ENCODE data around the gene EP400.

Gene EP400

DNA sequence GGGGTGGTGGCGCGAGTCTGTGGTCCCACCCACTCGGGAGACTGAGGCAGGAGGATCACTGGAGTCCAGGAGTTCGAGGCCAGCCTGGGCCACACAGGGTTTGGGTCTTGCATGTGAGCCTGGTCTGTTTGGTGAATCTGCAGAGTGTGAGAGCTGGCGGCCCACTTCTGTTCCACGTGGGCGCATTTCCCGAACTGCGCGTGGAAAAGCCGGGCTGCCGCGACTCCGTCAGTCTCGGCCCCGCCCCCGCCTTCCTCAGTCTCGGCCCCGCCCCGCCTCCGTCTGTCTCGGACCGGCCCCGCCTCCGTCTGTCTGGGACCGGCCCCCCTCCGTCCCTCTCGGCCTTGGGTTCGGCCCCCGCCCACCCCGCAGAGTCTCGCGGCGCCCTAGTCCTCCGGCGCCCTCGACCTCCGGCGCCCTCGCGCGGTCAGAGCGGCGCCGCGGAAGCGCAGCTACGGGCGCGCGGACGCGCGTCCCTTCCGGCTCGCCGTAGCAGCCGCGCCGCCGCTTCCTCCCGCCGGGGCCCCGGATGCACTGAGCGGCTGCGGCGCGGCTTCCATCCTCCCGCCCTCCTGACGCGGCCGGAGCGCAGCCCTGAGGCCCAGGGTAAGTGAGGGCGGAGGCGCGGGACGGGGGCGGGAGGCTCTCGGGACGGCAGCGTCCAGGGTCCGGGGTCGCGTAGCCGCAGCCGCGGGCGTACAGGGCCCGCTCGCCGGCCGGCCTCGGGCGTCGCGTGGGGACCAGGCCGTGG lies at the start of gene EP400:
Gene EP400, plus strand, starts transcription at position 512 of the 751 bp plus-strand sequence. CDS start 10,678 bp downstream, outside the sequence.
- peak; percentile 88 for DNase-seq (ENCODE audit: low read depth in 2 of 2)

DNA sequence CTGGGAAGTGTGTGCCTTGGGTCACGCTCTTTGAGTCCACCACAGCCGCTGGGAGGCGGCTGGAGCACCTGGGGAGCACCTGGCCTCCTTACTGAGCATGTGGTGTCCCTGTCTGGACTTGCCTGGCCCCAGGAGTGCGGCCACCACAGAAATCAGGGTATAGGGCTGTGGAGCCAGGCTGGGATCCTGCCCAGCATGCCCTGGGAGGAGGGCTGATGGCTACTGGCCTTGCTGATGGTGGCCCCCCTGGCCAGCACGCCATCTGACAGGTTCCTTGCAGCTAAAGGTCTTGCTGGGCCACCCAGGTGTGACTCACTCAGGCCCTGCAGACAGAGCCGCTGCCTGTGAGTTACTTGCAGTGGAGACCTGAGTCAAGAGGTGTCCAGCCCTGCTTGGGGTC lies 49.3 kb upstream of the EP400 start:
- no peak for DNase-seq (ENCODE audit: low read depth in 2 of 2)

DNA sequence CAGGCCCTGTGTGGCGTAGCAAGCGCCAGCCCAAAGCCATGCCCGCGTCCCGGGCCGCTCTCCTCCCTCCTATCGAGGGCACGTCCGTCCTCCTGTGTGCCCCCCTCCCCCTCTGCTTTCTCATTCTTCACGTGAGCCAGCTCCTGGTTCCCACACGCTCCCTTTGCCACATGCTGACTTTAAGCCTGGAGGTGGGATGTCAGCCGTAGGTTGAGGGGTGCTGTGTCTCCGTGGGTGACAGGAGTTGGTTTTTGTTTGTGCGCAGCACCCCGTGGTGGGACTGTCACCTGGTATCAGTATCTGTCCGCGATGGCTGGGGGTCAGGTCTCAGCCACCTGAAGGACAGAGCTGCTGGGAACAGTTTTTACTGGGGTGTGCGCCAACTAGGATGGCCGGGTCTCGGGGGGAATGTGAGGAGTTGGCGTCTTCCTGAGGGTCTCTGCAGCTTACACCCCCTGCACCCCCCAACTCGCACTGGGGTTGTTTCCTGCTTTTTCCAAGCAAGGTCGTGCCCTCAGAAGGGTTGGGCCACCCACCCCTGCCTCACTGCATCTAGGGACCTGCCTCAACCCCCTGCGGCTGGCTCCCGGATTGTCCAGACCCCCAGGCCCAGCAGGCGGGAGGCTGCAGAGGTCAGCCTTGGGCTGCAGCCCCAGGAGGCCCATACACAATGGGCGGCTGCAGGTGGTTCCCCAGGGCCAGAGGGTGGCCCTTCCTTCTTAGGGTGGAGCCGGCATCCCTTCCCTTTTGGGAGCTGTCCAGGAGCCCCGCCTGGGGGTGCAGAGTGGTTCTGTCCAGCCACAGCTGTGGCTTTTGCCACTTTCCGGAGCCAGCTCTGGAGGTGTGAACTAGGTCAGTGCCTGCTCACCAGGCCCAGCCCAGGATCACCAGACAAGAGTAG lies 48.1 kb upstream of the EP400 start:
- no peak for DNase-seq (ENCODE audit: low read depth in 2 of 2)

DNA sequence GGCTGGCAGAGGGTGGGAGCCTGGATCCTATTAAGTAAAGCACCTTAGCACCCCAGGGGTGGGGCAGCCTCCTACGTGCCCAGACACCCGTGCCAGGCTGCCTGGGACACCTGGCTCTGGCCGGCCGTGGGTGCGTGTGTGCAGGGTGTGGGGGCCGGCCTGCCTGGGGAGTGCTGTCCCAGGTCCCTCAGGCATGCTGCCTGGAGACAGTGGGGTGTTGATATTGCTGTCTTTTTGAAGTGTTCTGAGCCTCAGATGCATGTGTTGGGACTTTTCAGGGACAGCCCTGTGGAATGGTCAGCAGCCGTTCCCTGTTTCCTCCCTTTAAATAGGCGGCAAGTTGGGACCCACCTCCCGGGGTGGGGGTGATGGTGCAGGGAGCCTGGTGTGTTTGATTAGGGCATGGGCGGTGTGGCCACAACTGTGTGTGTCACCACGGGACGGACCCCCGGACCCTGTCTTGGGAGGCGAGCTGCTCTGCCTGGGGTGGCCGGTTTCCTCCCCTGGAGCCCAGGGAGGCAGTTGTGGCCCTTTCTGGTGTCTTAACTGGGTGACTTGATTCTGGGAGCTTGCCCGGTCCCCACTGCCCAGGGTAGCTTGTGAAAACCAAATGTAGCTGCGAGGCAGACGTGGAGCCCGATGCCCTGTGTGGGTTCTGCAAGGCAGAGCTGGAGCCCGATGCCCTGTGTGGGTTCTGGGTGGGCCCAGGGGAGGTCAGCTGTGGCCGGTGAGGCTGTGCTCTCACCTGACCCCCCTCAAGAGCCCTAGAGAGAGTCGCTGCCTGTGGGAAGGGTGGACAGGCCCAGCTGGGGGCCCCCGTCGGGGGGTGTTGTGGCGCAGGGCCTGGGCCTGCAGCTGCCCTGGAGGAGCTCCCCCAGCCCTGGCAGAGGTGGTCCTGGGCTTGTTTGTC lies 47.2 kb upstream of the EP400 start:
- no peak for DNase-seq (ENCODE audit: low read depth in 2 of 2)

DNA sequence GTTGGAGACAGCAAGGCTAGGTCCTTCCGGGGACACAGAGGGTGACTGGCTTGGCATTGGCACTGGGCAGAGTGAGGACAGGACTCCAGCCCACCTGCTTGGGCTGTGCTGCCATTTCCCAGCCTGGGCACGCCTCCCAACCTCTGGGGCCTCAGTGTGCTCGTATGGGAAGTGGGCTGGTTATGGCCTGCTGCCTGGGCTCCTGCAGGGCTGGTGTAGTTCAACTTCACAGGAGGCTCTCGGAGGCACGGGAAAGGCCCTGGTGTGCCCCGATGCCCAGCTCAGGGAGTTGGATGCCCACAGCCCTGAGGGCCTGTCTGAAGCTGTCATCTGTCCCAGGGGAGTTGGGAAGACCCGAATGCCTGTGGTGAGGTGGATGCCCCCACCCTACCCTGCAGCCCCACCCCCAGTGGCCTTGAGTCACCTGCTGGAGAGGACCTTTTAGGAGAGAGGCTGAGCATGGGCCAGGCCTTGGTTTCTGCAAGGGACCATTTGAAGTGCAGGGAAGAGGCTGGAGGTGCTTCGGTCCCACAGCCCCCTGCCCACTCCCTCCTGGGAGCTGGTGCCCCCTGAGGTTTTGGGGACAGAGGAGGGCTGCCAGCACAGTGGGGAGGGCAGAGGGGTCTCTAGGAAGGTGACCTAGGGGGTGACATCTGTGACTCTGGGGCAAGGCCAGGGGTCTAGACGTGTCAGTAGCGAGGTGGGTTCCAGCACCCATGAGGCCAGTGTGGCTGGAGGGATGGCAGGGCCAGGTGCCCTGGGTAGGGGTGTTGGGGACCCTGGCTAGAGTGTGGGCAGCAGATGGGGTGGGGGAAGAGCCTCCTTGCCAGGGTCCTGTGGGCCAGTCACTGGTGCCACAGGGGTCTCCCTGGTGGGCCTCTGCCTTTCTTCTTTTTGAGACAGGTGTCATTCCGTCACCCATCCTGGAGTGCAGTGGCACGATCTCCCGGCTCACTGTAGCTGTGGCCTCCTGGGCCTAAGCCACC lies 46.2 kb upstream of the EP400 start:
- no peak for DNase-seq (ENCODE audit: low read depth in 2 of 2)

DNA sequence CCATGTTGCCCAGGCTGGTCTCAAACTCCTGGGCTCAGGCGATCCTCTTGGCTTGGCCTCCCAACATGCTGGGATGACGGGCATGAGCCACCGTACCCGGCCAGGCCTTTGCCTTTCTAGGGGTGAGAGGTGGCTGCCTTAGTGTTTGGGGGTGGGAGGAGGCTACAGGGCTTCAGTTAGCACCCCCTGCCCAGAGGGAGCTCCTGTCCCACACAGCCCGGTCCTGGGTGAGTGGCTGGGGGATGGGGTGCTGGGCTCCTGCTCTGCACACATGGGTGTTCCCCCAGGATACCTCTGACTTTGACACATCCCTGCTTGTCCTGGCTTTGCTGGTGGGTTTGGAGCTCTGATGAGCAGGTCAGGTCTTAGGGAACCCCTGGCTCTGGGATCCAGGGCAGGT lies 45.4 kb upstream of the EP400 start:
- DNase-seq (ENCODE audit: low read depth in 2 of 2), result no peak

GRCh38 chr12:131905081-131905629 lies 44.6 kb upstream of the EP400 start:
- no peak for DNase-seq (ENCODE audit: low read depth in 2 of 2)

GRCh38 chr12:131905630-131906091 lies 44.1 kb upstream of the EP400 start:
- DNase-seq (ENCODE audit: low read depth in 2 of 2), result no peak

- DNase-seq (ENCODE audit: low read depth in 2 of 2), result no peak
Measured at GRCh38 chr12:131907379-131908091, 42.2 kb upstream of the EP400 start.

DNA sequence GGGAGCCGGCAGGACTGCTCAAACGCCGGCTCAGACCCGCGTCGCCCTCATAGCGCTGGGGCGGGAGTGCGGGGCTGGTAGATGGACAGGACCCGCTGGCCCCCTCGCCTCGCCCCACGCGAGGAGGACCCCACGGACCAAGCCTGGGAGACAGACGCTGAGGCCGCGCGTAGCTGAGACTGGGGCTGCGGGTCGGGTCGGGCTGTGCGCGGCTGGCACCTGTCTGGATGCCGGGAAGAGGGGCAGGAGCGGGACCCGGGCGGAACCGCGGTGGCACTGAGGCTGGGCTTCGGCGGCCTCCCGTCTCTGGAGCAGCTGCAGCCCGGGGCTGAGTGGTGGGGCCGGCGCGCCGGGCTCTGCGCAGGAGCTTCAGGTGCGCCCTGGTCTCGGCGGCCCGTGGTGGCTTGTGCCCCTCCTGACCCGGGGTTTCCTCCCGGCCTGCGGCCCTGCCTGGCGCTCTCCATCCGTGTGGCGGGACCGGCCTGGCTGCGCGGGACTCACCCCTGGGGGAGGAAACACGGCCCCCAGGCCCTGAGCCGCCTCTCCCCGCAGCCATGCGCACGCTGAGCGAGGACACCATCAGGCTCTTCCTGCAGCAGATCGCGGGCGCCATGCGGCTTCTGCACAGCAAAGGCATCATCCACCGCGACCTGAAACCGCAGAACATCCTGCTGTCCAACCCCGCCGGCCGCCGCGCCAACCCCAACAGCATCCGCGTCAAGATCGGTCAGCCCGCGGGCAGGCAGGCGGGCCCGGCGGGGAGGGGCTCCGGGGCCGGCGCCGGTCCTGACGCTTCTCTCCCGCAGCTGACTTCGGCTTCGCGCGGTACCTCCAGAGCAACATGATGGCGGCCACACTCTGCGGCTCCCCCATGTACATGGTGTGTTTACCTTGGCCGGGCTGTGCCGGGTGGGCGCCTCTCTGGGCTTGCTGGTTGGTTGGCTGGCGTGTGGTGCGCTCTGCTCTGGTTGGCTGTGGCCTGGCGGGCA lies 41.4 kb upstream of the EP400 start:
- DNase-seq (ENCODE audit: low read depth in 2 of 2), result no peak

- DNase-seq (ENCODE audit: low read depth in 2 of 2), result no peak
Measured at GRCh38 chr12:131909081-131909751, 40.5 kb upstream of the EP400 start.

DNA sequence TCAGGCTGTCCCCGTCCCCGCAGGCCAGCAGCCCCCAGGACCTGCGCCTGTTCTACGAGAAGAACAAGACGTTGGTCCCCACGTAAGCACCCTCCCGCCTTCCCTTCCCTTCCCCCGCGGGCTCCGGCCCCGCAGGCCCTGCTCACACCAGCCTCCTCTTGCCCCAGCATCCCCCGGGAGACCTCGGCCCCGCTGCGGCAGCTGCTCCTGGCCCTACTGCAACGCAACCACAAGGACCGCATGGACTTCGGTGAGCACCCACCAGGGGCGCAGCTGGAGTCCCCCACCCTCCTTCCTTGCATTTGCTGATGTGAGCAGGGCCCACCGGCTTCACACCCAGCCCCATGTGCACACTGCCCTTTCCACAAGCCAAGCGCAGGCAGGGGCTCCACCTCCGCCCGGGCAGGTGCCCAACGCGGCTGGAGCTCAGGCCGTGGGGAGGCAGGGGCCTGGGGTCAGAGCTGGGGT lies 40.0 kb upstream of the EP400 start:
- DNase-seq (ENCODE audit: low read depth in 2 of 2), result no peak

DNA sequence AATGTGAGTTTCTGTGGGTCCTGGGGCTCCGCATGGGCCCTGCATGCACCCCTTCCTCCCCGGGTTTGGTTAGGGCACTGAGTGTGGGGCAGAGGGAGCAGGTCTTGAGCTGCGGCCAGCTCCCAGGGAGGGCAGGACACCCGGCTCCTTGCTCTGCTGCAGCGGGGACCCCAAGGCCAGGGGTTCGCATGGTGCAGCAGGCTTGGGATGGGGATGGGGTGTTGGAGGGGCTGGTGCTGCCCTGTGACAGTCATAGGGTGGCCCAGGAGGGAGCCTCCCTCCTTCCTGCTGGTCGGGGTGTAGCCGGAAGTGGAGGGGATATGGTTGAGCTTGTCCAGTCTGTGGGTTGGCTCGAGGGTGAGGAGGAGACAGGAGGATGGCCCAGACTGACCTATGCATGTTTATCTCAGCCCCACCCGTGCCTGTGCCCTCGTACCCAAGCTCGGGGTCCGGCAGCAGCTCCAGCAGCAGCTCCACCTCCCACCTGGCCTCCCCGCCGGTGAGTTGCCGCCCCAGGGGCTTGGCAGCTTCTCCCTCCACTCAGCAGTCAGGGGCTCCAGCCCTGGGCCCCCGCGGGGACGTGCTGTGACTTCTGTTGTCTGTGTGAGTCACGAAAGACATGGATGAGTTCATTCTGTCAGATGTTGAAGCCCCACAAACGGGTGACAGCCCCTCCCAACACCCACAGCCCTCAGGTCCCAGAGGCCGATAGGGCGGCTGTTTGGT lies 39.3 kb upstream of the EP400 start:
- DNase-seq (ENCODE audit: low read depth in 2 of 2), result no peak

- DNase-seq (ENCODE audit: low read depth in 2 of 2), result no peak
Measured at GRCh38 chr12:131911028-131911650, 38.6 kb upstream of the EP400 start.

- no peak for DNase-seq (ENCODE audit: low read depth in 2 of 2)
Measured at GRCh38 chr12:131911851-131912477, 37.8 kb upstream of the EP400 start.

All from fibroblast of skin of left quadriceps (primary cell).